Vagina (tissue), 2 donors: ENCODE results near the gene EBF3.

ENCODE experiments used
- POLR2A ChIP-seq, 2 donors: fragments of 450-650 bp; IDR thresholded peaks; one replicate each; pipeline ENCODE4 v1.6.1; 2017; ENCODE audit warnings: antibody characterized with exemption in 2 of 2, mild to moderate bottlenecking in 2 of 2, moderate library complexity in 2 of 2
- TF ChIP-seq, protein P1 (sequence below), 3 experiments: fragments of 450-650 bp in 2 of 3; fragments of 200-600 bp in 1 of 3; sonication (generic) in 1 of 3; IDR thresholded peaks; one replicate each; pipeline ENCODE4 v1.5.1; 2017 to 2019; ENCODE audit warnings: antibody characterized with exemption in 3 of 3, mild to moderate bottlenecking in 2 of 3, moderate library complexity in 2 of 3

DNA sequence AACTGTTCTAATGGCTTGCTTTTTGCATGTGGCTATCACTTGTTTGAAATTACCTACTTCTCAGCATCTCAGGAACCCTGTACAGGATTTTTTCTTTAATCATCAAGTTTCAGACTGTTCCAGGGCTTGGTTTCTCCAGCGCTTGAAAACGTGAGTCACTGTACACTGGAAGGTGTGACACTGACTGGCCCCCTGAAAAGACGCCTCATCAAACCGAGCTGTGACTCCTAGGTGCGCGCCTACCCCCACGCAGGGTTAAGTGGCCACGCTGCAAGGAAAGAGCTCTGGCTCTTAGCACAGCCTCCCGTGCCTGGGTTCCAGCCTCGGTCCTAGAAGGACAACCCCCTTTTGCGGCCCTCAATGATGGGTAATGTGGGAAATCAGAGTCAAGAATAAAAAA, 81.0 kb downstream of the EBF3 start:
- TF ChIP-seq, protein P1, sequence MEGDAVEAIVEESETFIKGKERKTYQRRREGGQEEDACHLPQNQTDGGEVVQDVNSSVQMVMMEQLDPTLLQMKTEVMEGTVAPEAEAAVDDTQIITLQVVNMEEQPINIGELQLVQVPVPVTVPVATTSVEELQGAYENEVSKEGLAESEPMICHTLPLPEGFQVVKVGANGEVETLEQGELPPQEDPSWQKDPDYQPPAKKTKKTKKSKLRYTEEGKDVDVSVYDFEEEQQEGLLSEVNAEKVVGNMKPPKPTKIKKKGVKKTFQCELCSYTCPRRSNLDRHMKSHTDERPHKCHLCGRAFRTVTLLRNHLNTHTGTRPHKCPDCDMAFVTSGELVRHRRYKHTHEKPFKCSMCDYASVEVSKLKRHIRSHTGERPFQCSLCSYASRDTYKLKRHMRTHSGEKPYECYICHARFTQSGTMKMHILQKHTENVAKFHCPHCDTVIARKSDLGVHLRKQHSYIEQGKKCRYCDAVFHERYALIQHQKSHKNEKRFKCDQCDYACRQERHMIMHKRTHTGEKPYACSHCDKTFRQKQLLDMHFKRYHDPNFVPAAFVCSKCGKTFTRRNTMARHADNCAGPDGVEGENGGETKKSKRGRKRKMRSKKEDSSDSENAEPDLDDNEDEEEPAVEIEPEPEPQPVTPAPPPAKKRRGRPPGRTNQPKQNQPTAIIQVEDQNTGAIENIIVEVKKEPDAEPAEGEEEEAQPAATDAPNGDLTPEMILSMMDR (IDR thresholded peaks at IDR 0.05) = no peak
- TF ChIP-seq POLR2A (IDR thresholded peaks at IDR 0.05) = no peak
